ENCODE measurements around the gene FGD5. TPM values are rescaled to one million over a fixed set of nuclear protein-coding genes. Genes with fewer than 3 reads are reported as not detected.
A peak's percentile ranks its signal among the peaks of the same experiment; 100 is the strongest.

FGD5 gene
- total RNA-seq, 6 donors from 2014 or later, result 26.8 to 90.4 (median 57.2) TPM

DNA sequence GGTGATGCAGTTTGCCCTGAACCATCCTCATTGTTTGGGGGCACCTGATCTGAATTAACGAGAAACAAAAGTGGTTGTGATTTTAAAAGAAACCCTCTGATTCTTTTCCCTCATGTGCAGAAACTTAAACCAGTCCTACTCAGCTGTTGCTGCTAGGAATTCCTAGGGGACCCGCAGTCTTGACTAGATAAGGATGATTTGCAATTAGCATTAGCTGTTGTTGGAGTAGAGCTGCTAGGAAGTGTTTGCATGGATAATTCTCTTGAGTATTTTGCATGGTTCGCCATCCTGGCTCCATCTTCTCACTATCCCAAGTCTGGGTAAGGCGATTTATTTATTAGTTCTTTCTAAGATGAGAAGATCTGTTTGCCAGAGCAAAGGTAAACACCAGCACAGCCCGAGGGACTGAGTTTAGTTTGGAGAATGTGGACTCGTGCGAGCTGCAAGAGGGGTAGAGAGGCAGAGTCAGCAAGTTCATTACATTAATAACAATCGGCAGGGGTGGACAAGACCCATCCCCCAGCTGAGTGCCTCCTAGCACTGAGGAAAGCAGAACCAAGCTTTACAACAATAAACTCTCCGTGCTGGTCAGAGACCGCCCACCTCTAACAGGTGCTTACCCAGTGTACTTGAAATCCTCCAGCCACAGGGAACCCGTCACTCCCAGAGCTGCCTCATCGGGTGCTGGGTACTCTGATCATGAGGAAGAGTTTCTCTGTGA, 4.1 kb downstream of the FGD5 start:
- no peak for DNase-seq
- 30 to 33% methylated on average over 12 of the region's 12 CpGs for WGBS, 2 donors
- Histone ChIP-seq H3K4me1 (peaks cover 13 to 27% (median 21%) of the 10 kb centered on the region in 4 donors), H3K4me3 (no peak overlapping the region), H3K36me3 (peaks cover 0 to 30% (median 15%) of the 10 kb centered on the region in 4 donors), H3K27me3 (no peaks in the 10 kb centered on the region), H3K27ac (peak overlapping the region in 3 of 4 donors; percentile 33 to 62 (median 46)), H3K9me3 (no peaks in the 10 kb centered on the region)
- TF ChIP-seq POLR2AphosphoS5 (IDR thresholded peaks at IDR 0.05) (no peak), POLR2A (IDR thresholded peaks at IDR 0.05) (no peak), EP300 (IDR thresholded peaks at IDR 0.05) (no peak)
- TF ChIP-seq, protein P1, sequence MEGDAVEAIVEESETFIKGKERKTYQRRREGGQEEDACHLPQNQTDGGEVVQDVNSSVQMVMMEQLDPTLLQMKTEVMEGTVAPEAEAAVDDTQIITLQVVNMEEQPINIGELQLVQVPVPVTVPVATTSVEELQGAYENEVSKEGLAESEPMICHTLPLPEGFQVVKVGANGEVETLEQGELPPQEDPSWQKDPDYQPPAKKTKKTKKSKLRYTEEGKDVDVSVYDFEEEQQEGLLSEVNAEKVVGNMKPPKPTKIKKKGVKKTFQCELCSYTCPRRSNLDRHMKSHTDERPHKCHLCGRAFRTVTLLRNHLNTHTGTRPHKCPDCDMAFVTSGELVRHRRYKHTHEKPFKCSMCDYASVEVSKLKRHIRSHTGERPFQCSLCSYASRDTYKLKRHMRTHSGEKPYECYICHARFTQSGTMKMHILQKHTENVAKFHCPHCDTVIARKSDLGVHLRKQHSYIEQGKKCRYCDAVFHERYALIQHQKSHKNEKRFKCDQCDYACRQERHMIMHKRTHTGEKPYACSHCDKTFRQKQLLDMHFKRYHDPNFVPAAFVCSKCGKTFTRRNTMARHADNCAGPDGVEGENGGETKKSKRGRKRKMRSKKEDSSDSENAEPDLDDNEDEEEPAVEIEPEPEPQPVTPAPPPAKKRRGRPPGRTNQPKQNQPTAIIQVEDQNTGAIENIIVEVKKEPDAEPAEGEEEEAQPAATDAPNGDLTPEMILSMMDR (IDR thresholded peaks at IDR 0.05), result no peak
- ATAC-seq (ENCODE audit: low FRiP score in 2 of 2), result peak in 1 of 2 donors; percentile 25

DNA sequence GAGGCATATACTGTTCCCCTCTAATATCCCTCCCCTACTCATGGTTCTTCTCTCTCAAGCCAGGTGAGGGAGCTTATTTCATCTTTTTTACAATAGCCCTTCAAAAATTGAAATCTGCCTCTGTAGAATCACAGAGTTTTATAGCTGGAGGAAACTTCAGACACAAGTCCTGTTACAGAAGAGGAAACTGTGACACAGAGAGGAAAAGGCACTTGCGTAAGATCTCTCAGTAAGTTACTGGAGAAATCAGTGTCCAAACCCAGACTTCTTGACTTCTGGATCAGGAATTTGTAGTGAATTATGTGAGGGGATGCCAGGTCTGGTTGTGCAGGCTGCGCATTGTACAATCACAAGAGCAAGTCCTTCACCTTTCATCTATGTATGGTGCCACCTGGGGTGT, 4.6 kb downstream of the FGD5 start:
- ATAC-seq (ENCODE audit: low FRiP score in 2 of 2) (peak in 1 of 2 donors; percentile 55), DNase-seq (no peak)
- no peaks in the 10 kb centered on the region for H3K9me3 ChIP-seq
- peak overlapping the region in 3 of 4 donors; percentile 33 to 62 (median 46) for H3K27ac ChIP-seq
- no peaks in the 10 kb centered on the region for H3K27me3 ChIP-seq
- TF ChIP-seq POLR2AphosphoS5 (IDR thresholded peaks at IDR 0.05), result no peak
- TF ChIP-seq EP300 (IDR thresholded peaks at IDR 0.05), result no peak
- TF ChIP-seq, protein P1 (IDR thresholded peaks at IDR 0.05), result no peak
- TF ChIP-seq POLR2A (IDR thresholded peaks at IDR 0.05), result no peak
- WGBS, 2 donors, result 69 to 70% methylated on average over 2 of the region's 2 CpGs
- H3K4me1 ChIP-seq, result peaks cover 13 to 27% (median 21%) of the 10 kb centered on the region in 4 donors
- H3K4me3 ChIP-seq, result no peak overlapping the region
- H3K36me3 ChIP-seq, result peaks cover 0 to 30% (median 15%) of the 10 kb centered on the region in 4 donors

DNA sequence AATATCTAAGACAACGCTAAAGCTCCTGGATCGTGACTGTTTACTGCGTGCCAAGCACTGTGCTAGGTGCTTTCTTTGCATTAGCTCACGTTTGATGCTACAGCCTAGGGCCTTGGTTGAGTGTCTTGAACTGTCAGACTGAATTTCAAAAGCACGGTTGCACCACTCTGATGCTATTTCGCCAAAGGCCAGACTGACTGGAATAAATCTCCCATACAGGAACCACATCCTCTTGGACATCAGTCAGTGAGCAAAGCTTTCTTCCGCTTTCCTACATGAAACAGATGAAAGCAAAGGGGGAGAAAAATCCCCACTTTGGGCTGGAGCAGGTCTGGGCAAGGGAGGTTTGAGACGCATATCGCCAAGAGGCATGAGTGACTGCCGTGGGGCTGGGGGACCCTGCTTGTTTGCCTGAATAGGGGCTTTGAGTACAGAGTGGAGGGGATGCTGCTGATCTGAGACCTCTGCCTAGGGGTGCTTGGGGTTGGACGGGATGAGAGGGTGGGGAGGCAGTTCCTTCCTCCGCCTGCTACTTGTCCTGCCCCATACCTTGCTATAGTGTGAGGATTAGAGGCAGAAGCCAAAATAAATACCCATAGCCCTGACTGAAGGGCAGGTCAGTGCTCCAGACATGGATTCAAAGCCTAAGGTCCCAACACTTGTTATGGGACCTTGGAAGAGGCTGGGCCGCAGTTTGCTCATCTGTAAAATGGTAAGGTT, 5.3 kb downstream of the FGD5 start:
- peak; percentile 24 to 66 for ATAC-seq (ENCODE audit: low FRiP score in 2 of 2)
- H3K9me3 ChIP-seq, result no peaks in the 10 kb centered on the region
- 59 to 69% methylated on average over 13 of the region's 13 CpGs for WGBS, 2 donors
- peaks cover 13 to 27% (median 21%) of the 10 kb centered on the region in 4 donors for H3K4me1 ChIP-seq
- H3K27ac ChIP-seq, result peak overlapping the region in 3 of 4 donors; percentile 31 to 62 (median 46)
- H3K4me3 ChIP-seq, result no peak overlapping the region
- H3K27me3 ChIP-seq, result no peaks in the 10 kb centered on the region
- peaks cover 0 to 27% (median 13%) of the 10 kb centered on the region in 4 donors for H3K36me3 ChIP-seq
- no peak for DNase-seq
- TF ChIP-seq, protein P1 (IDR thresholded peaks at IDR 0.05), result no peak
- no peak for TF ChIP-seq POLR2A (IDR thresholded peaks at IDR 0.05)
- no peak for TF ChIP-seq POLR2AphosphoS5 (IDR thresholded peaks at IDR 0.05)
- TF ChIP-seq EP300 (IDR thresholded peaks at IDR 0.05), result no peak

DNA sequence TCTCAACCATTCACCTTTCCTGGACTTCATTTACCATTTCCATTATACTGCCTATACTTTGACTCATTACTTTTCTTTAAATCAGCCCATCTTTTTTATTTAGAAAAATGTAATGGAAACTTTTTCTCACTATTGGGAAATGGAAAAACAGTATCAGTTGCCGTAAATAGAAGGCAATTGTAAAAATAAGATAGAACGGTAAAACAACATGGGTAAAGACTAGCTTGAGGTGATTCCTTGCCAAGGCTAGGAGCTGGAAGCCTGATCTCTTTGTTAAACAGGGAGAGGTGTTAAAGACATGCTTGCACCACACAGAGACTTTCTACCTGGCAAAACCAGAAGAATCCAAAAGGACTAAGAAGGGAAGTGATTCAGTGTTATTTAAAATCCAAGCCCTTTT, 5.9 kb downstream of the FGD5 start:
- Histone ChIP-seq H3K36me3 (peaks cover 0 to 21% (median 10%) of the 10 kb centered on the region in 4 donors), H3K9me3 (no peaks in the 10 kb centered on the region), H3K27ac (peak overlapping the region in 3 of 4 donors; percentile 31 to 62 (median 46)), H3K4me1 (peaks cover 16 to 31% (median 22%) of the 10 kb centered on the region in 4 donors), H3K4me3 (no peak overlapping the region), H3K27me3 (no peaks in the 10 kb centered on the region)
- TF ChIP-seq, protein P1 (IDR thresholded peaks at IDR 0.05), result no peak
- TF ChIP-seq POLR2A (IDR thresholded peaks at IDR 0.05) (no peak), POLR2AphosphoS5 (IDR thresholded peaks at IDR 0.05) (no peak), EP300 (IDR thresholded peaks at IDR 0.05) (no peak)
- DNase-seq (no peak), ATAC-seq (ENCODE audit: low FRiP score in 2 of 2) (no peak)
- WGBS, 2 donors, result 69 to 77% methylated on average over 2 of the region's 2 CpGs

Measured in upper lobe of left lung (tissue), 6 donors.